PC-9 (cell line): ENCODE results near the gene MAGEF1. TPM values are rescaled to one million over a fixed set of nuclear protein-coding genes. Genes with fewer than 3 reads are reported as not detected.

ENCODE experiments used
- BruUV-seq: library from RNA; stranded (reverse); fragments of 400-500 nt; replicated peaks from 2 replicates; lab custom pipeline; 2021; lab: Mats Ljungman, UMichigan
- CTCF ChIA-PET: fragments of 300-600 bp; sonication (Branson Sonifier 250); formaldehyde crosslinking; loops from one replicate; lab custom pipeline; 2022; ENCODE audit warnings: antibody characterized with exemption; lab: Charles Lee
- POLR2A ChIA-PET: fragments of 300-600 bp; sonication (Branson Sonifier 250); formaldehyde crosslinking; loops from one replicate; lab custom pipeline; 2022; ENCODE audit warnings: antibody characterized with exemption; ENCODE audit not compliant: unreplicated experiment; lab: Charles Lee
- DNase-seq, 2 experiments: peaks; one replicate each; pipeline versions ENCODE4 v3.0.0 to v3.0.0-alpha.2; 2015 to 2022; ENCODE audit warnings: mixed read lengths in 1 of 2
- H2AFZ ChIP-seq: fragments of 200-600 bp; sonication (generic); 2 replicates; pipeline ENCODE4 v1.8.1; 2017; ENCODE audit warnings: antibody characterized with exemption
- H3F3A ChIP-seq: fragments of 200-600 bp; sonication (generic); 2 replicates; pipeline ENCODE4 v1.8.1; 2017; ENCODE audit warnings: antibody characterized with exemption, mild to moderate bottlenecking, low read depth; ENCODE audit not compliant: insufficient read depth
- H3K27ac ChIP-seq: fragments of 200-600 bp; sonication (generic); 2 replicates; pipeline ENCODE4 v1.6.1; 2016; ENCODE audit warnings: mixed run types
- H3K27me3 ChIP-seq: fragments of 200-600 bp; sonication (generic); 2 replicates; pipeline ENCODE4 v1.6.1; 2016; ENCODE audit warnings: low read depth, mixed run types; ENCODE audit not compliant: insufficient read depth
- H3K36me3 ChIP-seq: fragments of 200-600 bp; sonication (generic); 2 replicates; pipeline ENCODE4 v1.6.1; 2016; ENCODE audit warnings: low read depth, mixed run types
- H3K4me1 ChIP-seq: fragments of 200-600 bp; sonication (generic); replicated peaks from 2 replicates; pipeline ENCODE4 v1.6.1; 2016; ENCODE audit warnings: mixed run types; ENCODE audit not compliant: insufficient read depth
- H3K4me2 ChIP-seq: fragments of 200-600 bp; sonication (generic); 2 replicates; pipeline ENCODE4 v1.6.1; 2017; ENCODE audit warnings: mixed run types
- H3K4me3 ChIP-seq: fragments of 200-600 bp; sonication (generic); 2 replicates; pipeline ENCODE4 v1.6.1; 2016; ENCODE audit warnings: mixed run types
- H3K79me2 ChIP-seq: fragments of 200-600 bp; sonication (generic); 2 replicates; pipeline ENCODE4 v1.6.1; 2017; ENCODE audit warnings: low read depth, mixed run types
- H3K9me2 ChIP-seq: fragments of 200-600 bp; sonication (generic); 2 replicates; pipeline ENCODE4 v1.8.1; 2017; ENCODE audit warnings: mild to moderate bottlenecking; ENCODE audit not compliant: insufficient read depth
- H3K9me3 ChIP-seq: fragments of 200-600 bp; sonication (generic); 2 replicates; pipeline ENCODE4 v1.8.1; 2016; ENCODE audit warnings: low read depth; ENCODE audit not compliant: insufficient read depth
- H4K20me1 ChIP-seq: fragments of 200-600 bp; sonication (generic); 2 replicates; pipeline ENCODE4 v1.8.1; 2017; ENCODE audit not compliant: insufficient read depth
- CTCF ChIP-seq: fragments of 200-600 bp; sonication (generic); conservative IDR thresholded peaks from 2 replicates; pipeline ENCODE4 v1.6.1; 2017; ENCODE audit warnings: mixed run types, antibody characterized with exemption, mild to moderate bottlenecking, moderate library complexity
- EZH2 ChIP-seq: fragments of 200-600 bp; sonication (generic); IDR thresholded peaks from 2 replicates; pipeline ENCODE4 v1.8.0; 2017; ENCODE audit warnings: antibody characterized with exemption, low read depth
- intact Hi-C: fragments of 100-400 bp; cut with micrococcal nuclease; formaldehyde crosslinking; loops from one replicate; pipeline ENCODE4 v1.10.0; 2022; ENCODE audit not compliant: unreplicated experiment
- total RNA-seq: library from RNA; stranded (reverse); gene quantifications from 2 replicates; pipeline ENCODE4 v1.2.3, GENCODE V29; 2021

The MAGEF1 gene
- total RNA-seq, 1 experiment from 2014 or later, result 97.2 TPM

GRCh38 chr3:184746131-184747120 is 34.6 kb upstream of the MAGEF1 start:
- Histone ChIP-seq H3K27ac (no peak overlapping the region), H3K36me3 (no peaks in the 10 kb centered on the region), H3F3A (no peaks in the 10 kb centered on the region; the same call in 1 of the 2 replicates), H3K4me1 (peaks cover 7% of the 10 kb centered on the region), H3K27me3 (no peaks in the 10 kb centered on the region), H3K4me2 (no peak overlapping the region), H4K20me1 (no peaks in the 10 kb centered on the region), H3K4me3 (no peak overlapping the region), H2AFZ (no peak overlapping the region), H3K79me2 (no peaks in the 10 kb centered on the region), H3K9me2 (no peaks in the 10 kb centered on the region), H3K9me3 (no peaks in the 10 kb centered on the region)
- ChIA-PET POLR2A (no interaction called here), CTCF (interaction anchor here (0.9 kb wide), 1 partner anchor 185 kb away, joined by 4 read pairs; the partner anchor contains the start of gene EPHB3)
- no peak for TF ChIP-seq CTCF
- no peak for TF ChIP-seq EZH2
- intact Hi-C loops, result no loop called here
- no peak for DNase-seq
- no TSS peak for BruUV-seq

GRCh38 chr3:184745526-184745925 is 33.7 kb upstream of the MAGEF1 start:
- CTCF ChIA-PET, result interaction anchor here (0.9 kb wide), 1 partner anchor 184 kb away, joined by 4 read pairs; the partner anchor contains the start of gene EPHB3
- H3K4me1 ChIP-seq, result peaks cover 11% of the 10 kb centered on the region
- H3K27me3 ChIP-seq, result no peaks in the 10 kb centered on the region
- no peaks in the 10 kb centered on the region for H4K20me1 ChIP-seq
- no peak for DNase-seq
- H3K79me2 ChIP-seq, result no peaks in the 10 kb centered on the region
- H3K9me3 ChIP-seq, result no peaks in the 10 kb centered on the region
- peaks cover 3% of the 10 kb centered on the region; the same call in 1 of the 2 replicates for H3F3A ChIP-seq
- POLR2A ChIA-PET, result no interaction called here
- H2AFZ ChIP-seq, result no peak overlapping the region
- H3K9me2 ChIP-seq, result no peaks in the 10 kb centered on the region
- H3K4me2 ChIP-seq, result no peak overlapping the region
- H3K4me3 ChIP-seq, result no peak overlapping the region
- H3K36me3 ChIP-seq, result no peaks in the 10 kb centered on the region
- H3K27ac ChIP-seq, result no peak overlapping the region
- intact Hi-C loops, result no loop called here
- TF ChIP-seq EZH2 (no peak), CTCF (no peak)
- BruUV-seq, result no TSS peak

- intact Hi-C loops, result no loop called here
- H3F3A ChIP-seq, result peaks cover 21% of the 10 kb centered on the region
- no peak overlapping the region for H3K4me2 ChIP-seq
- H3K36me3 ChIP-seq, result no peaks in the 10 kb centered on the region
- H3K4me3 ChIP-seq, result no peak overlapping the region
- ChIA-PET POLR2A (interaction anchor here (0.6 kb wide), 1 partner anchor 182 kb away, joined by 3 read pairs; no protein-coding TSS in a partner anchor), CTCF (interaction anchor here (1.2 kb wide), 1 partner anchor 11 kb away, joined by 3 read pairs; no protein-coding TSS in a partner anchor)
- no peaks in the 10 kb centered on the region for H3K9me2 ChIP-seq
- no peaks in the 10 kb centered on the region for H3K27me3 ChIP-seq
- H2AFZ ChIP-seq, result no peak overlapping the region
- no peaks in the 10 kb centered on the region for H3K79me2 ChIP-seq
- no peak overlapping the region for H3K27ac ChIP-seq
- TF ChIP-seq EZH2, result no peak
- no peak for TF ChIP-seq CTCF
- no peaks in the 10 kb centered on the region for H4K20me1 ChIP-seq
- BruUV-seq, result no TSS peak
- peaks cover 30% of the 10 kb centered on the region for H3K4me1 ChIP-seq
- no peak for DNase-seq
- no peaks in the 10 kb centered on the region for H3K9me3 ChIP-seq
Measured at GRCh38 chr3:184743248-184743647, 31.4 kb upstream of the MAGEF1 start.
